Uterus (tissue), 2 donors: ENCODE measurements around the gene MBNL1.

ENCODE experiments used
- CTCF ChIP-seq, 4 experiments: fragments of 200-600 bp in 2 of 4; fragments of 450-650 bp in 2 of 4; sonication (generic) in 2 of 4; IDR thresholded peaks; one replicate each; pipeline ENCODE4 v1.5.1; 2016 to 2019; ENCODE audit warnings: antibody characterized with exemption in 4 of 4, mild to moderate bottlenecking in 2 of 4, moderate library complexity in 1 of 4
- POLR2A ChIP-seq, 2 donors: fragments of 450-650 bp; IDR thresholded peaks; one replicate each; pipeline ENCODE4 v1.6.1; 2016; ENCODE audit warnings: antibody characterized with exemption in 2 of 2, mild to moderate bottlenecking in 1 of 2, moderate library complexity in 1 of 2

DNA sequence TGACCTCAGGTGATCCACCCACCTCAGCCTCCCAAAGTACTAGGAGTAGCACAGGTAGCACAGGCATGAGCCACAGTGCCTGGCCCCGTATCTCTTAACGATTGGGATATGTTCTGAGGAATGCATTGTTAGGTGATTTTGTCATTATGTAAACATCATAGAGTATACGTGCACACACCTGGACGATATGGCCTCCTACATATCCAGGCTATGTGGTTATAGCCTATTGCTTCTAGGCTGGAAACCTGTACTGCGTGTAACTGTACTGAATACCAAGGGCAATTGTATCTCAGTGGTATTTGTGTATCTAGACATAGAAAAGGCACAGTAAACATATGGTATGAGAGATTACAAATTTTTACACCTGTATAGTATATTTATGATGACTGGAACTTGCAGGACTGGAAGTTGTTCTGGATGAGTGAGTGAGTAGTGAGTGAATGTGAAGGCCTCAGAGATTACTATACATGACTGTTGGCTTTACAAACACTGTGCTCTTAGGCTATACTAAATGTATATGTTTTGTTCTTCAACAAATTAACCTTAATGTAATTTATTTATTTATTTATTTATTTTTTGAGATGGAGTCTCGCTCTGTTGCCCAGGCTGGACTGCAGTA is 120.7 kb downstream of the MBNL1 start:
- TF ChIP-seq CTCF (IDR thresholded peaks at IDR 0.05), result no peak
- no peak for TF ChIP-seq POLR2A (IDR thresholded peaks at IDR 0.05)
